Measurements from ENCODE around the gene PMEL. TPM values are rescaled to one million over a fixed set of nuclear protein-coding genes. Genes with fewer than 3 reads are reported as not detected.

The PMEL gene
- total and polyA plus RNA-seq, 2 donors: 0.28 to 0.94 TPM

DNA sequence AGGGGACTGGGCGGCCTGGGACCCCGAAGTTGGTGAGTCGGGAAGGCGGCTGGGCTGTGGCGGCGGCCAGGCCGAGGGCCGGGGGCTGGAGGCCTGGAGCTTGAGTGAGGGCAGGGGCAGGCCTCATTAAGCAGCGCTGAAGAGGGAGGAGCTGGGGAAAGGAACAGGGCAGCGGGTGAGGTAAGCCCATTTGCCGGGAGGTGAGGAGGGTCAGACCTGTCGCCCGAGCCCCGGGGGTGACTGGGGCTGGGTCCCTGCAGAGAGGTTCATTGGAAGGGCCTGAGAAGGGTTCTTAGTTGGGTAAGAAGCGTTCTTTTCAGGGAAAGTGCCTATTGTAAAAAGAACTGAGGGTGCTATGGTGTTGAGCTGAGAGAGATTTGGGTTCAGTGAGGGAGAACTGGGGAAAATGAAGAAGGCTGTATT lies 8.5 kb upstream of the PMEL start:
- no peaks in the 10 kb centered on the region for H3K27me3 ChIP-seq (ENCODE audit: control insufficient read depth in 2 of 2, insufficient read depth in 1 of 2, low read length in 1 of 2)
- H3K36me3 ChIP-seq (ENCODE audit: control insufficient read depth in 2 of 2, insufficient read depth in 2 of 2, low read length in 1 of 2): peaks cover 9 to 30% of the 10 kb centered on the region in 2 donors
- peak overlapping the region; percentile 87 to 88 for H3K27ac ChIP-seq (ENCODE audit: low read depth in 1 of 2, low read length in 1 of 2)
- H3K9me3 ChIP-seq (ENCODE audit: control insufficient read depth in 2 of 2, insufficient read depth in 1 of 2, low read length in 1 of 2): no peaks in the 10 kb centered on the region
- peak overlapping the region; percentile 73 to 94 for H3K4me3 ChIP-seq (ENCODE audit: low read length in 2 of 2)
- H3K4me1 ChIP-seq (ENCODE audit: control insufficient read depth in 2 of 2, insufficient read depth in 2 of 2, low read length in 2 of 2): peaks cover 15 to 20% of the 10 kb centered on the region in 2 donors
- WGBS: 1% methylated on average over 15 of the region's 15 CpGs
- DNase-seq (ENCODE audit: low read depth in 6 of 9, low spot score in 9 of 9): no peak

DNA sequence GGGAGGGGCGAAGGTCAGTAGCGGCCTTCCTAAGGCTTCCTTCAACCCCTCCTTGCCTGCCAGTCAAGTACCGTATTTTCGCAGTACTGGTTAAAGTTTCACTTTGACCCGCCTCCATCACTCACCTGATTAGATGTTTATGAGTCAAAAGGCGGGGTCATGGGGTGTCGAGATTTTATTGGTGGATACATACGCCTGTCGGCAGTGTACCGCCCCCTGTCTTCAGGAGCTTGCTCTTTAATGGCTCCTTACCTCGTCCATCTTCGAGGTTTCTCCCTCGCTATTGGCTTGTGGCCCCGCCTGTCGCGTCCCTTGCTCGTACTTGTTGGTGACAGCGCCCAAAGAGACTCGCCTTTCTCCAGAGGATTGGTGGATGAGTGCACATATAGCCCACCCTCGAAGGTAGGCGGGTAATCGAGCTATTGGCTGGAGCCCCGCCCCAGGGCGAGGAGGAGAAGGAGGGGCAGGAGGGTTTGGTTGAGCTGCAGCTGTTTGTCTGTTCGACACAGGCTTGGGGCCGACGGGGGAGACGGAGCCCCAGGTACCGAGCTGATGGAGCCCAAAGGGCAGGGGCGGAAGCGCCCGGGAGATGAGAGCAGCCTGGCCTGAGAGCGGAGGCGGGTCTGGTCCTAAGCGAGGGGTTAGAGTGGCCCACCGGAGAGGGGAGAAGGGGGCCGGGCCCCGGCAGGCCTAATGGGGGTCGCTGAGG lies 7.9 kb upstream of the PMEL start, which contains the start of gene RAB5B:
RAB5B (plus strand) TSS at position 480 of the 709 bp plus-strand sequence. CDS start 12,883 bp downstream, outside the sequence.
- Histone ChIP-seq H3K4me3 (ENCODE audit: low read length in 2 of 2) (peak within 1 kb of the TSS; percentile 73 to 94), H3K27me3 (ENCODE audit: control insufficient read depth in 2 of 2, insufficient read depth in 1 of 2, low read length in 1 of 2) (no peaks in the 10 kb centered on the region), H3K4me1 (ENCODE audit: control insufficient read depth in 2 of 2, insufficient read depth in 2 of 2, low read length in 2 of 2) (peaks cover 15 to 20% of the 10 kb centered on the region in 2 donors), H3K9me3 (ENCODE audit: control insufficient read depth in 2 of 2, insufficient read depth in 1 of 2, low read length in 1 of 2) (no peaks in the 10 kb centered on the region), H3K27ac (ENCODE audit: low read depth in 1 of 2, low read length in 1 of 2) (peak within 1 kb of the TSS; percentile 88 to 90), H3K36me3 (ENCODE audit: control insufficient read depth in 2 of 2, insufficient read depth in 2 of 2, low read length in 1 of 2) (peaks cover 9 to 33% of the 10 kb centered on the region in 2 donors)
- WGBS: under 1% methylated on average over 39 of the region's 39 CpGs
- peak; percentile 94 to 100 (median 99) for DNase-seq (ENCODE audit: low read depth in 6 of 9, low spot score in 9 of 9)

DNA sequence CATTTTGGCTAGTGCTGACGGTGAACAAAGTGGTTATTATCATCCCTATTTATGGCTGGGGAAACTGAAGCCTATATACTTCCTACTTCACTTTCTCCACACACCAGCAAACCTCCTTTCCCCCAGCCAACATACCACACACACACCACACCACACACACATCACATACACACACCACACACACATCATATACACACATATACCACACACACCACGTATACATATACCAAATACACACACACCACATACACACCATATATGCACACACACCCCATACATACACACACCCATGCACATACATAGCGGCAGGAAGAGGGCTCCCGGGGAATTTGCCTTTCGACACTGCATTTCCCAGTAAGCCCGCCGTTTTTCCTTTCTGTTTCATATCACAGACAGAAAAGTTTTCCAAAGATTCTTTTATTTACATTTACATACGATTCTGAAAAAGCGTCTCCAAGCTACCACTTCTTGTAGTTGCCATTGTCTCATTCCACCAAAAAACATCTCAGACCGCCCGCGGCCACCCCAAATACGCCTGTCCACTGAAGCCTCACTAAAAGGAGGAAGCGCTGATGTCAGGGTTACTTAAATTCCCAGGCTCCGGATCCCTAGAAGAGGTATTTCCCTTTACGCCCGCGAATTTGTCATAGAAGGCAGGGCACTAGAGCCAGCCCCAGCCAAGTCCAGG lies 7.2 kb upstream of the PMEL start:
- 2% methylated on average over 18 of the region's 18 CpGs for whole genome bisulfite sequencing
- Histone ChIP-seq H3K4me3 (ENCODE audit: low read length in 2 of 2) (peak overlapping the region; percentile 57 to 68), H3K27ac (ENCODE audit: low read depth in 1 of 2, low read length in 1 of 2) (peak overlapping the region; percentile 88 to 90), H3K36me3 (ENCODE audit: control insufficient read depth in 2 of 2, insufficient read depth in 2 of 2, low read length in 1 of 2) (peaks cover 9 to 40% of the 10 kb centered on the region in 2 donors), H3K27me3 (ENCODE audit: control insufficient read depth in 2 of 2, insufficient read depth in 1 of 2, low read length in 1 of 2) (no peaks in the 10 kb centered on the region), H3K4me1 (ENCODE audit: control insufficient read depth in 2 of 2, insufficient read depth in 2 of 2, low read length in 2 of 2) (peaks cover 15 to 24% of the 10 kb centered on the region in 2 donors), H3K9me3 (ENCODE audit: control insufficient read depth in 2 of 2, insufficient read depth in 1 of 2, low read length in 1 of 2) (no peaks in the 10 kb centered on the region)
- no peak for DNase-seq (ENCODE audit: low read depth in 6 of 9, low spot score in 9 of 9)

DNA sequence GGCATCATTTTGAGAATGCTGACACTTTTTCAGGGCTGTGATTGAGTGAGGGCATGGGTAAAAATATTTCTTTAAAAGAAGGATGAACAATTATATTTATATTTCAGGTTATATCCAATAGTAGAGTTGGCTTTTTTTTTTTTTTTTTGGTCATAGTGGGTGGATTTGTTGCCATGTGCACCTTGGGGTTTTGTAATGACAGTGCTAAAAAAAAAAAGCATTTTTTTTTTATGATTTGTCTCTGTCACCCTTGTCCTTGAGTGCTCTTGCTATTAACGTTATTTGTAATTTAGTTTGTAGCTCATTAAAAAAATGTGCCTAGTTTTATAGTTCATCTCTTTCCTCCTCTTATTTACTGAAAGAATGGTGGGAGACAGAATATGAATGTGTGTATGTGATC lies 6.6 kb upstream of the PMEL start:
- H3K4me3 ChIP-seq (ENCODE audit: low read length in 2 of 2): peak overlapping the region in 1 of 2 donors; percentile 68
- 76% methylated on average over 1 of the region's 1 CpG for WGBS
- no peaks in the 10 kb centered on the region for H3K27me3 ChIP-seq (ENCODE audit: control insufficient read depth in 2 of 2, insufficient read depth in 1 of 2, low read length in 1 of 2)
- no peak for DNase-seq (ENCODE audit: low read depth in 6 of 9, low spot score in 9 of 9)
- H3K36me3 ChIP-seq (ENCODE audit: control insufficient read depth in 2 of 2, insufficient read depth in 2 of 2, low read length in 1 of 2): peaks cover 9 to 36% of the 10 kb centered on the region in 2 donors
- H3K9me3 ChIP-seq (ENCODE audit: control insufficient read depth in 2 of 2, insufficient read depth in 1 of 2, low read length in 1 of 2): no peaks in the 10 kb centered on the region
- peaks cover 21 to 30% of the 10 kb centered on the region in 2 donors for H3K4me1 ChIP-seq (ENCODE audit: control insufficient read depth in 2 of 2, insufficient read depth in 2 of 2, low read length in 2 of 2)
- peak overlapping the region in 1 of 2 donors; percentile 88 for H3K27ac ChIP-seq (ENCODE audit: low read depth in 1 of 2, low read length in 1 of 2)

DNA sequence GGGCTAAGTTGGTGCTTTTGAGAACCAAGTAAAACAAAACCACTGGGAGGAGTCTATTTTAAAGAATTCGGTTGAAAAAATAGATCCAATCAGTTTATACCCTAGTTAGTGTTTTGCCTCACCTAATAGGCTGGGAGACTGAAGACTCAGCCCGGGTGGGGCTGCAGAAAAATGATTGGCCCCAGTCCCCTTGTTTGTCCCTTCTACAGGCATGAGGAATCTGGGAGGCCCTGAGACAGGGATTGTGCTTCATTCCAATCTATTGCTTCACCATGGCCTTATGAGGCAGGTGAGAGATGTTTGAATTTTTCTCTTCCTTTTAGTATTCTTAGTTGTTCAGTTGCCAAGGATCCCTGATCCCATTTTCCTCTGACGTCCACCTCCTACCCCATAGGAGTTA lies 6.2 kb upstream of the PMEL start:
- Histone ChIP-seq H3K4me1 (ENCODE audit: control insufficient read depth in 2 of 2, insufficient read depth in 2 of 2, low read length in 2 of 2) (peaks cover 25 to 34% of the 10 kb centered on the region in 2 donors), H3K27me3 (ENCODE audit: control insufficient read depth in 2 of 2, insufficient read depth in 1 of 2, low read length in 1 of 2) (no peaks in the 10 kb centered on the region), H3K36me3 (ENCODE audit: control insufficient read depth in 2 of 2, insufficient read depth in 2 of 2, low read length in 1 of 2) (peaks cover 9 to 35% of the 10 kb centered on the region in 2 donors), H3K27ac (ENCODE audit: low read depth in 1 of 2, low read length in 1 of 2) (no peak overlapping the region), H3K4me3 (ENCODE audit: low read length in 2 of 2) (no peak overlapping the region), H3K9me3 (ENCODE audit: control insufficient read depth in 2 of 2, insufficient read depth in 1 of 2, low read length in 1 of 2) (no peaks in the 10 kb centered on the region)
- 93% methylated on average over 3 of the region's 3 CpGs for WGBS
- no peak for DNase-seq (ENCODE audit: low read depth in 6 of 9, low spot score in 9 of 9)

DNA sequence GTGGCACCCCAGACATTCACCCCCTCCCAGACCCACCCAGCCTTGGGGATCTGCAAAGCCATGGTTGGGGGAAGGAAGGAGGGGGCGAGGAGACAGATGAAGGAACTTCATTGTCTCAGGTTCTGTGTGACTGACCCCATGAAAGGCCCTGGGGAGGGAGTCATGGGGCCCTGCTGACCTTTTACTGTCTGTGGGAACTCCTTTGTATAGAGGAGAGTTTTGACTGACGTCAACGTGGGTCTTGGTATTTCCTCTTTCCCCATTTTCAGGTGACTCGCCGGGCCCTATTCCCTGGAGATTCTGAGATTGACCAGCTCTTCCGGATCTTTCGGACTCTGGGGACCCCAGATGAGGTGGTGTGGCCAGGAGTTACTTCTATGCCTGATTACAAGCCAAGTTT lies 4.9 kb upstream of the PMEL start:
- 98% methylated on average over 7 of the region's 7 CpGs for WGBS
- H3K27ac ChIP-seq (ENCODE audit: low read depth in 1 of 2, low read length in 1 of 2): no peak overlapping the region
- peaks cover 9 to 35% of the 10 kb centered on the region in 2 donors for H3K36me3 ChIP-seq (ENCODE audit: control insufficient read depth in 2 of 2, insufficient read depth in 2 of 2, low read length in 1 of 2)
- H3K4me3 ChIP-seq (ENCODE audit: low read length in 2 of 2): no peak overlapping the region
- no peaks in the 10 kb centered on the region for H3K27me3 ChIP-seq (ENCODE audit: control insufficient read depth in 2 of 2, insufficient read depth in 1 of 2, low read length in 1 of 2)
- peaks cover 30 to 43% of the 10 kb centered on the region in 2 donors for H3K4me1 ChIP-seq (ENCODE audit: control insufficient read depth in 2 of 2, insufficient read depth in 2 of 2, low read length in 2 of 2)
- no peak for DNase-seq (ENCODE audit: low read depth in 6 of 9, low spot score in 9 of 9)
- no peaks in the 10 kb centered on the region for H3K9me3 ChIP-seq (ENCODE audit: control insufficient read depth in 2 of 2, insufficient read depth in 1 of 2, low read length in 1 of 2)

DNA sequence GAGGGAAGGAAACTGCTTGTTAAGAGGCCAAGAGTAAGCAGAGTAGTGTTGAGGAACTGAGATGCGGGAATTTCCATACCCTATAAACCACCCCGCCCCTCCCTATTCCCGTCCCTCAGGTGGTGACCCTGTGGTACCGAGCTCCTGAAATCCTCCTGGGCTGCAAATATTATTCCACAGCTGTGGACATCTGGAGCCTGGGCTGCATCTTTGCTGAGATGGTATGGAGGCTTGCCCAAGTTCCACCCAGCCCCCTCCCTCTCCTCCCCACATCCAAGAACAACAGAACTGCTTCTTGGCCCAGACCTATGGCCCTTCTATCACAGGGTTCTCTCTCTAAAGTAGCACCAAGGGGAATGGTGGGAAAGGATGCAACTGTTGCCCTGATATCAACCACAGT lies 3.5 kb upstream of the PMEL start:
- Histone ChIP-seq H3K4me3 (ENCODE audit: low read length in 2 of 2) (no peak overlapping the region), H3K27me3 (ENCODE audit: control insufficient read depth in 2 of 2, insufficient read depth in 1 of 2, low read length in 1 of 2) (no peaks in the 10 kb centered on the region), H3K9me3 (ENCODE audit: control insufficient read depth in 2 of 2, insufficient read depth in 1 of 2, low read length in 1 of 2) (no peaks in the 10 kb centered on the region), H3K4me1 (ENCODE audit: control insufficient read depth in 2 of 2, insufficient read depth in 2 of 2, low read length in 2 of 2) (peaks cover 20 to 37% of the 10 kb centered on the region in 2 donors), H3K27ac (ENCODE audit: low read depth in 1 of 2, low read length in 1 of 2) (no peak overlapping the region), H3K36me3 (ENCODE audit: control insufficient read depth in 2 of 2, insufficient read depth in 2 of 2, low read length in 1 of 2) (peaks cover 9 to 35% of the 10 kb centered on the region in 2 donors)
- WGBS: 95% methylated on average over 4 of the region's 4 CpGs
- DNase-seq (ENCODE audit: low read depth in 6 of 9, low spot score in 9 of 9): no peak

DNA sequence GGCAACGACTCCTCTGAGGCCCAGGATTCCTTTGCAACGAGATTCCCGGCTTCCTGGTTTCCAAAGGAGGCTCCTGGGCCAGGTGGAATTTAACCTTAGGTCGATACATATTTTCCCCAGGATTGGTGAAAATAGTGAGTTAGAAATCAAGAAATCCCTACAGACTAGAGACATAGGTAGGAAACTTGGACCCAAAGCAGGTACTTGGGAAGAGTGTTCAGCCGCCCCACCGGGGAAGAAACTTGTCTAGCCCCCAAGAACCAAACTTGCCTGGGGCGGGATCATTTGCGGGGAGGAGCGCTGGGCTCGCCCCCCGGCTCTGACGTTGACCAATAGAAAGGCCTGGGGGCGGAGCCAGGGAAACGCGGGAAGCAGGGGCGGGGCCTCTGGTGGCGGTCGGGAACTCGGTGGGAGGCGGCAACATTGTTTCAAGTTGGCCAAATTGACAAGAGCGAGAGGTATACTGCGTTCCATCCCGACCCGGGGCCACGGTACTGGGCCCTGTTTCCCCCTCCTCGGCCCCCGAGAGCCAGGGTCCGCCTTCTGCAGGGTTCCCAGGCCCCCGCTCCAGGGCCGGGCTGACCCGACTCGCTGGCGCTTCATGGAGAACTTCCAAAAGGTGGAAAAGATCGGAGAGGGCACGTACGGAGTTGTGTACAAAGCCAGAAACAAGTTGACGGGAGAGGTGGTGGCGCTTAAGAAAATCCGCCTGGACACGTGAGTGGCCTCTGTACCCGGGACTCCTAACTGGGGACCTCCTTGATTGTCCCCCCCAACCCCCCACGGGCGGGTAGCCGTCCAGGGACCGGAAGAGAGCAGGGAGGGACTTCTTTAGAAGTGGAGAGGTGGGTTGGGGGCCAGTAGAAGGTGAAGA lies 803 bp upstream of the PMEL start, which contains the start of gene CDK2:
CDK2 (plus strand) TSS at position 423 of the 874 bp plus-strand sequence; CDS start at position 602, 179 bp downstream.
- peak within 1 kb of the TSS; percentile 45 to 59 for H3K27ac ChIP-seq (ENCODE audit: low read depth in 1 of 2, low read length in 1 of 2)
- peak; percentile 70 to 93 (median 88) for DNase-seq (ENCODE audit: low read depth in 6 of 9, low spot score in 9 of 9)
- peaks cover 9 to 31% of the 10 kb centered on the region in 2 donors for H3K36me3 ChIP-seq (ENCODE audit: control insufficient read depth in 2 of 2, insufficient read depth in 2 of 2, low read length in 1 of 2)
- WGBS: under 1% methylated on average over 45 of the region's 45 CpGs
- peaks cover 18 to 25% of the 10 kb centered on the region in 2 donors for H3K4me1 ChIP-seq (ENCODE audit: control insufficient read depth in 2 of 2, insufficient read depth in 2 of 2, low read length in 2 of 2)
- H3K4me3 ChIP-seq (ENCODE audit: low read length in 2 of 2): peak within 1 kb of the TSS; percentile 71 to 84
- no peaks in the 10 kb centered on the region for H3K9me3 ChIP-seq (ENCODE audit: control insufficient read depth in 2 of 2, insufficient read depth in 1 of 2, low read length in 1 of 2)
- H3K27me3 ChIP-seq (ENCODE audit: control insufficient read depth in 2 of 2, insufficient read depth in 1 of 2, low read length in 1 of 2): no peaks in the 10 kb centered on the region
